Kidney (tissue), 14 donors: ENCODE results near the gene PPARA. TPM values are rescaled to one million over a fixed set of nuclear protein-coding genes. Genes with fewer than 3 reads are reported as not detected.
A peak's percentile ranks its signal among the peaks of the same experiment; 100 is the strongest.

Experiments used
- DNase-seq, 5 donors: peaks; one replicate each; pipeline ENCODE4 v3.0.0-alpha.2; 2013 to 2020
- FAIRE-seq: peaks from 2 replicates; lab custom pipeline; 2012; peaks lifted over from hg19 to GRCh38; lab: Jason Lieb, UNC
- H3K27ac ChIP-seq, 2 donors: one replicate each; pipeline ENCODE4 v1.7.0; 2013; ENCODE audit warnings: low read depth in 2 of 2, low read length in 2 of 2, inconsistent platforms in 1 of 2
- H3K27me3 ChIP-seq: one replicate; pipeline ENCODE4 v1.7.1; 2013; ENCODE audit warnings: low read length, inconsistent platforms; ENCODE audit not compliant: control insufficient read depth, insufficient read depth
- H3K36me3 ChIP-seq, 3 donors: one replicate each; pipeline versions ENCODE4 v1.7.0 to v1.7.1; 2013; ENCODE audit warnings: low read length in 3 of 3, control low read depth in 1 of 3, inconsistent platforms in 1 of 3; ENCODE audit not compliant: insufficient read depth in 3 of 3, control insufficient read depth in 2 of 3
- H3K4me1 ChIP-seq, 3 donors: one replicate each; pipeline versions ENCODE4 v1.7.0 to v1.7.1; 2013; ENCODE audit warnings: low read length in 3 of 3, inconsistent platforms in 1 of 3, low read depth in 1 of 3; ENCODE audit not compliant: control insufficient read depth in 2 of 3, insufficient read depth in 2 of 3
- H3K4me3 ChIP-seq, 3 donors: one replicate each; pipeline versions ENCODE4 v1.7.0 to v1.8.1; 2013; ENCODE audit warnings: low read length in 3 of 3, control low read depth in 1 of 3, inconsistent platforms in 1 of 3
- H3K9ac ChIP-seq, 3 donors: one replicate each; pipeline versions ENCODE4 v1.7.0 to v1.7.1; 2013; ENCODE audit warnings: low read length in 3 of 3, control low read depth in 1 of 3, inconsistent platforms in 1 of 3
- H3K9me3 ChIP-seq, 3 donors: one replicate each; pipeline versions ENCODE4 v1.7.0 to v1.7.1; 2013; ENCODE audit warnings: low read length in 3 of 3, control low read depth in 1 of 3, inconsistent platforms in 1 of 3; ENCODE audit not compliant: control insufficient read depth in 2 of 3, insufficient read depth in 1 of 3
- intact Hi-C: fragments of 100-400 bp; cut with DNase I; formaldehyde crosslinking; loops from one replicate; pipeline ENCODE4 v1.11.1; 2022
- polyA plus RNA-seq: library from polyadenylated mRNA; stranded (reverse); fragments of 350-450 nt; fragmentation: Illumina TruSeq; extraction: RNeasy Lipid Tissue Mini Kit (QIAGEN cat#74804); gene quantifications from one replicate; pipeline ENCODE4 v1.2.3, GENCODE V29; 2014; ENCODE audit warnings: low read depth, low replicate concordance; ENCODE audit not compliant: insufficient read depth
- total RNA-seq: library from RNA; stranded (reverse); fragmentation: NEBNext Ultra II Directional; extraction: Animal tissue kit (Norgen Biotek cat#: 25700); gene quantifications from one replicate; pipeline ENCODE4 v1.2.1, GENCODE V29; 2021
- TF ChIP-seq, protein P1 (sequence below): IDR thresholded peaks from 3 replicates; pipeline ENCODE4 v1.5.1; 2012; ENCODE audit warnings: mild to moderate bottlenecking, moderate library complexity, borderline replicate concordance; ENCODE audit not compliant: insufficient read depth; ENCODE audit errors: extremely low read depth
- donor health status: control.
- donor health status: control.
- donor health status: control.
- donor health status: control.
- donor health status: control.
- donor health status: DM: yes; HTN: yes; CAD: no.
- donor health status: Normal renal cell carcinoma (clear cell type).

Gene PPARA
- total and polyA plus RNA-seq, 2 donors from 2014 or later, result 15.8 to 36.8 TPM

- peak overlapping the region in 1 of 3 donors; percentile 21 for H3K9ac ChIP-seq
- intact Hi-C loops, result no loop called here
- H3K27ac ChIP-seq, result peak overlapping the region; percentile 80 to 92
- TF ChIP-seq, protein P1, sequence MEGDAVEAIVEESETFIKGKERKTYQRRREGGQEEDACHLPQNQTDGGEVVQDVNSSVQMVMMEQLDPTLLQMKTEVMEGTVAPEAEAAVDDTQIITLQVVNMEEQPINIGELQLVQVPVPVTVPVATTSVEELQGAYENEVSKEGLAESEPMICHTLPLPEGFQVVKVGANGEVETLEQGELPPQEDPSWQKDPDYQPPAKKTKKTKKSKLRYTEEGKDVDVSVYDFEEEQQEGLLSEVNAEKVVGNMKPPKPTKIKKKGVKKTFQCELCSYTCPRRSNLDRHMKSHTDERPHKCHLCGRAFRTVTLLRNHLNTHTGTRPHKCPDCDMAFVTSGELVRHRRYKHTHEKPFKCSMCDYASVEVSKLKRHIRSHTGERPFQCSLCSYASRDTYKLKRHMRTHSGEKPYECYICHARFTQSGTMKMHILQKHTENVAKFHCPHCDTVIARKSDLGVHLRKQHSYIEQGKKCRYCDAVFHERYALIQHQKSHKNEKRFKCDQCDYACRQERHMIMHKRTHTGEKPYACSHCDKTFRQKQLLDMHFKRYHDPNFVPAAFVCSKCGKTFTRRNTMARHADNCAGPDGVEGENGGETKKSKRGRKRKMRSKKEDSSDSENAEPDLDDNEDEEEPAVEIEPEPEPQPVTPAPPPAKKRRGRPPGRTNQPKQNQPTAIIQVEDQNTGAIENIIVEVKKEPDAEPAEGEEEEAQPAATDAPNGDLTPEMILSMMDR, result no peak
- FAIRE-seq, result no peak
- no peaks in the 10 kb centered on the region for H3K27me3 ChIP-seq
- H3K36me3 ChIP-seq, result peaks cover 0 to 55% (median 4%) of the 10 kb centered on the region in 3 donors
- peaks cover 0 to 87% (median 59%) of the 10 kb centered on the region in 3 donors for H3K4me1 ChIP-seq
- H3K9me3 ChIP-seq, result no peaks in the 10 kb centered on the region
- no peak overlapping the region for H3K4me3 ChIP-seq
- DNase-seq, result no peak
Observed at GRCh38 chr22:46104881-46105493, 45.3 kb upstream of the PPARA start.

DNA sequence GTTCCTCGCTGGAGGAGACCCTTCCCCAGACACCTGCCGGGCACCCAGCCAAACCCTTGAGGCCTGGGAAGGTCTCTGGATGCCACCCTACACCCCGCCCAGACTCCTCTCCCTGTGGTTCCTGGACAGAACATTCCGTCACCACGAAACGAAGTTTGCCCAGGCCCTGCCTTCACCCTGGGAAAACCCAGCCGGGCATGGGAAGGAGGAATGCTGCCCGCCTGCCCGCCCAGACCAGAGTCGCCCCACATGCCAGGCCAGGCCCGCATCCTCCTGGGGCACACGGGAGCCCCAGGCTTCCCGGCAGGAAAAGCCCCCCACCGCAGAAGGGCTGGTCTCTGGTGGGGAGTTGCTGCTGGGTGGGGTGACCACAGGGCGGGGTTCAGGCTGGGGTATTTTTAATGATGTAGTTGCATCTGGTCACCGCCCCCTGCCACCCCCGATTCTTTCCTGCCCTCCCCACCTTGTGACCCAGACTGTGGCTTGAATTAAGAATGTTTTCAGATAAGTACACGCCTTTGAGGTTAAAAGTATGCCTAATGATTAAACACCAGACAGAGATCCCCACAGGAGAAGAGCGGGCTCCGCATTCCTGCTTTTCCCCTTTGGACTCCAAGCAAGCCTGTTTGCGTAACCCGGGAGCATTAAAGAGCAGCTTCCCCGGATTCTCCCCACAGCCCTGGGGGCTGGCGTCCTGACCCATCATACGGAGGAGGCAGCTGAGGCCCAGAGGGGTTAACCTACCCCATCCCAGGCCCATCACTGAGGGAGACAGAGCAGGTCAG is 44.6 kb upstream of the PPARA start:
- H3K36me3 ChIP-seq, result peaks cover 0 to 54% (median 2%) of the 10 kb centered on the region in 3 donors
- peaks cover 0 to 88% (median 66%) of the 10 kb centered on the region in 3 donors for H3K4me1 ChIP-seq
- FAIRE-seq (no peak), DNase-seq (peak in 4 of 5 donors; percentile 57 to 92 (median 74))
- TF ChIP-seq, protein P1, result no peak
- intact Hi-C loops, result no loop called here
- no peaks in the 10 kb centered on the region for H3K9me3 ChIP-seq
- H3K9ac ChIP-seq, result peak overlapping the region in 1 of 3 donors; percentile 21
- peak overlapping the region in 2 of 3 donors; percentile 62 to 67 for H3K4me3 ChIP-seq
- peak overlapping the region; percentile 80 to 92 for H3K27ac ChIP-seq
- H3K27me3 ChIP-seq, result no peaks in the 10 kb centered on the region

DNA sequence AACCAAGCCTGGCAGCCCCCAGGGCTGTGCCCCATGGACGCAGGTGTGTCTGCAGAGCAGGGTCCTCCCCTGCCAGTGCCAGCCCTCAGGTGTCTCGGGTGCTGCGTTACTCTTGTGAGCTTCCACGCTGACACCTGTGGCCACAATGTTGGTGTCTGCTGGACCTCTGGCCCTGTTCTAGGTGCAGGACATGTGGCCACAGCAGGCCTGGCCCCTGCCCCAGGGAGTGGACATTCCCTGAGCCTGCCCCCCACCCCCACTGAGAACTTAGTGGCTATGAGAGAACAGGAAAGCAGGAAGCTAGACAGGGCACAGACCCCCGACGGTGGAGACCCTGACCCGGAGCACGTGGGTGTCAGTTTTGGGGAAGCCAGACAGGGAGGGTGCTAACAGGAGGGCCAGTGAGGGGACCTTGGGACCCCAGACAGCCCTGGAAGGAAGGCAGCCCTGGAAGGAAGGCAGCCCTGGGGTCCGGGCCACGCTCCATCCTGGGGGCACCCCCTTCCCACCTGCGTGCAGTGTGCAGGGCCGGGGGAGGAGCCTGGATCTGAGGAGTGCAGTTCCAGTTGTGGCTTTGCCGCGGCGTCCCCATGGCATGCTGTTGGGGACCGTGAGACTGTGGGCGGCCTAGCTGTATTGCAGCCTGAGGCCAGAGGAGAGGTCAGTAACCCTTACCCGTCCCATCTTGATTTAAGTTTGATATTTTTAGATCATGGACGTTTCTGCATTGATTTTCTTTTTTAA is 43.9 kb upstream of the PPARA start:
- peaks cover 0 to 55% (median 2%) of the 10 kb centered on the region in 3 donors for H3K36me3 ChIP-seq
- peaks cover 0 to 88% (median 70%) of the 10 kb centered on the region in 3 donors for H3K4me1 ChIP-seq
- intact Hi-C loops, result no loop called here
- DNase-seq (no peak), FAIRE-seq (no peak)
- no peaks in the 10 kb centered on the region for H3K9me3 ChIP-seq
- H3K27me3 ChIP-seq, result no peaks in the 10 kb centered on the region
- H3K27ac ChIP-seq, result peak overlapping the region; percentile 80 to 92
- H3K4me3 ChIP-seq, result peak overlapping the region in 2 of 3 donors; percentile 62 to 67
- H3K9ac ChIP-seq, result peak overlapping the region in 2 of 3 donors; percentile 21 to 34
- TF ChIP-seq, protein P1, result no peak
